GM21717 (cell line): Measurements from ENCODE around the gene FBXL19.

Experiments used
- ATAC-seq: cut with Tn5 transposase; IDR thresholded peaks from one replicate; pipeline ENCODE4 v1.9.1; 2021; ENCODE audit warnings: mild to moderate bottlenecking, moderate library complexity; ENCODE audit not compliant: unreplicated experiment

Gene FBXL19

DNA sequence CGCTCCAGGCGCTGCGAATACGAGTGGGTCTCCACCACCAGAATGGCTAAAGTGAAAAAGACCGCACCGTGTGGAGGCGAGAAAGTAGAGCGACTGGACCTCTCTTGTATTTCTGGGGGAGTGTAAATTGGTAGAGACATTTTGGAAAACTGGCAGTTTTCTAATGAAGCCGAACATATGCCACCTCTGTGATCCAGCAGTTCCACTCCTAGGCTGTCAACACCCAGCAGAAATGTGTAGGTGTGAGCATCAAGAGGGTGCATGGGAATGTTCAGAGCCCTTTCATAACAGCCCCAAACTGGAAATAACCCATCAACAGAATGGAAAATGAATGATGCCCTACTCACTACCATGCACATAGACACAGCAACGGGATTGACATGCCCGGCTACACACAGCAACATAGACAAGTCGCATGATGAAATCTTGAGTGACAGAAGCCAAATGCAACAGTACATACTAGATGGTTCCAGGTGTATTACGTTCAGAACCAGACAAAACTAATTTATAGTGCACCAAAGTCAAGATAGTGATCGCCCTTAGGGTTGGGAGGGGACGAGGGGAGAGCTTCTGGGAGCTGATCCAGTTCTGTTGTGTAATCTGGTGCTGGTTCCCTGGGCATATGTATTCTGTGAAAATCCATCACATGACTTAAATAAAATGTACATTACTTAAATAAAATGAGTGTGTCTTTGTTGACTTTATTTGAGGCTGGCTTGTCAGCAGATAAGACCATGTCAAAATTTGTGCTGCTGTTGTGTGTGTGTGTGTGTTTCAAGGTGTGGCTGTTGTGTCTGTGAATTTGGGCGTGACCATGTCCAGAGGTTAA, 28.6 kb upstream of the FBXL19 start:
- no peak for ATAC-seq

- ATAC-seq = no peak
Measured at GRCh38 chr16:30895627-30896260, 27.6 kb upstream of the FBXL19 start.

GRCh38 chr16:30896261-30896888, 27.0 kb upstream of the FBXL19 start, which contains the start of gene CTF1:
Gene CTF1 (plus strand): TSS chr16:30896614. CDS start chr16:30896644, 30 bp downstream.
- no peak for ATAC-seq

- ATAC-seq = no peak
Measured at GRCh38 chr16:30896889-30897733, 26.3 kb upstream of the FBXL19 start.

- no peak for ATAC-seq
Measured at GRCh38 chr16:30899794-30900193, 23.6 kb upstream of the FBXL19 start.

- ATAC-seq = no peak
Measured at GRCh38 chr16:30900588-30900987, 22.8 kb upstream of the FBXL19 start.

GRCh38 chr16:30901201-30902028, 22.0 kb upstream of the FBXL19 start:
- ATAC-seq = no peak

- ATAC-seq = no peak
Measured at GRCh38 chr16:30902029-30902972, 21.1 kb upstream of the FBXL19 start.

- ATAC-seq = no peak
Measured at GRCh38 chr16:30903002-30903401, 20.4 kb upstream of the FBXL19 start.

DNA sequence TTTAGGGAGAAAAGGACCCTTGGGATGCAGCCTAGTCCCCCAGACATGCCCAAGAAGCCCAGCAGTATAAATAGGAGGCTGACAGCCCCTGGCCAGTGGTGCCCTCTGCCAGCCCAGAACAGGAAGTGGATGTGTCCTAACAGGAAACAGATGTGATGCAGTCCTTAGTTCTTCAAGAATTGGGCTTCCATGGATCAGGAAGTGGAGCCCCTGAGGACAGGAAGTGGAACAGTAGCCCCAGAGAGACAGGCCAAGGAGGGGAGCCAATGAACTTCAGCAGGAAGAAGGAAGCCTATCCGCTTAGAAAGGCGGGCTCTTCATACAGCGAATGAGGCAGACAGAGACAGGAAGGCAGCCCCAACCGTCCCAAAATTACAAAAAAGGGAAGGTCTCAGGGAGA, 19.8 kb upstream of the FBXL19 start:
- no peak for ATAC-seq

- ATAC-seq = no peak
Measured at GRCh38 chr16:30904114-30904780, 19.1 kb upstream of the FBXL19 start.

DNA sequence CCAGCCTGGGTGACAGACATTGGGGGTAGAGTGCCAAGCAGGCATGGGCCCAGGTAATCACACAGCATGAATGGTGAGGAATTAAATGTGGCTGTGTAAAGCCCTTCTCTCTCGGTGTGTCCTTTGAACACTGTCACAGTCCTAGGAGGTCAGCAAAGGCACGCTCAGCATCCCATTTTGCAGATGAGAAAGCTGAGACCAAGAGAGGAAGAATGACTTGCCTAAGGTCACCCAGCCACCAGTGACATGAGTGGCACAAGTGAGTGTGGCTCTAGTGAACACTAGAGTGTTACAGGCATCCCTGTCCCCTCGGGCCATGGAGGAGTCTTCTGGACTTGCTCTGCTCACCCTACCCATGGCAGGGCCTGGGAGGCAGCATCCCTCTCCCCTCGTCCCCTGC, 16.3 kb upstream of the FBXL19 start:
- ATAC-seq = no peak

DNA sequence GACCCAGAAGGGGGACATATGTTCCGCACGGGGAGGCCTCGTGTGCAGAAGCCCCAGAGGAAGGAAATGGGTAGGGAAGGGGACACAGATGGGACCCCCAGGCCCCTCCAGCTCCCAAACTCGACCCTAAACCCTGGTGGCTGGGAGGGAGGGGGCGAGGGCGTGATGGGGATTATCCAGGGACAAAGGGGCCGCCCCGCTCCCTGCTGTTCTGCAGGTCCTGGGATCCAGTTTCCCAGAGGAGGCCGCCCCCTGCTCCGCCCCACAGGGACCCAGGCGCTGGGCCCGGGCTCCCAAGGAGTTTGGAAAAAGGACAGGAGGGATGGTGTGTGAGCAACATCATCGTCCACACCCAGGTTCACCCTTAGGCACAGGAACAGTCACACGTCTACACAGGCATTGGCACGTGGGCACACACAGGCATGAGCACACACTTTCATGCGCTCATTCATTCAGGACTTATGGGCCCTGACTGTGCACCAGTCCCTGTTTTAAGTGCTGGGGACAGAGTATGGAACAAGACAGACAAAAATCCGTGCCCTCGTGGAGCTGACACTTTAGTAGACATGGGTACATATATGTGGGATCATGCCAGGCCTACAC, 12.8 kb upstream of the FBXL19 start:
- ATAC-seq = no peak

DNA sequence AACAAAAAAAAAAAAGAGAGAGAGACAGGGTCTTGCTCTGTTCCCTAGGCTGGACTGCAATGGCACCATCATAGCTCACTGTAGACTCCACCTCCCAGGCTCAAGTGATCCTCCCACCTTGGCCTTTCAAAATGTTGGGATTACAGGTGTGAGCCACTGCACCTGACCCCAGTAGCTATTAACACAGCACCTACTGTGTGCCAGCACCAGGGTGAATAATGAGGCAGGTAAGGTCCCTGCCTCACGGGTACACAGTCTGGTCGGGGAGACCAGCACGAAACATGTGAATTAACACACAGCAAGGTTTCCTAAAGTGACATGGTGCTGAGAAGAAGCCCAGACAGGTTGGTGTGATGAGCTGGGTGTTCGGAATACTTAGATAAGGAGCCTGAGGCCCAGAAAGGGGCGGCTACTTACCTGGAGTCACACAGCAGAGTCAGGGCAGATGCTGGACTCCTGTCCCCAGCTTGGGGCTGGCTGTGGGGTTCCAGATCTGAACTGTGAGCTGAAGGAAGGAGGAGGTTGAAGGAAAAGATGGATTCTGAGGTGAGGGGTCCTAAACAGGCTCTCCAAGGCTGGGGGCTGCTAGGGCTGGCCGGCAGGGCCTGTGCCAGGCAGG, 10.5 kb upstream of the FBXL19 start:
- no peak for ATAC-seq

DNA sequence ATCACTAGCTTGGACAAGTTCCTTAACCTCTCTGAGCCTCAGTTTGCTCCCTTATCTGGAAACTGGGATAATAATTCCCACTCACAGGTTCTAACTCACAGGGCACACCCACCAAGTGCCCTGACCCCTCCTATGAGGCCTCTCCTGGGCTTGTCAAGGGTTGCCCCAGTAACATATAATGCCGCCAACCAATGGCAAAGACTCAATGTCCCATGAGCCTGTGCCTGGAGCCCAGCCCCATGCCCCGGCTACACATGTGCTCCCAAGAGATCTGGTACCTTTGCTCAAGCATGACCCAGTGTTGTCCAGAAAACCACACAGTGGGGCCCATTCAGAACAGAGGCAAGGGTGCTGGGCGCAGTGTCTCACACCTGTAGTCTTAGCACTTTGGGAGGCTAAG, 8.5 kb upstream of the FBXL19 start:
- ATAC-seq = no peak

DNA sequence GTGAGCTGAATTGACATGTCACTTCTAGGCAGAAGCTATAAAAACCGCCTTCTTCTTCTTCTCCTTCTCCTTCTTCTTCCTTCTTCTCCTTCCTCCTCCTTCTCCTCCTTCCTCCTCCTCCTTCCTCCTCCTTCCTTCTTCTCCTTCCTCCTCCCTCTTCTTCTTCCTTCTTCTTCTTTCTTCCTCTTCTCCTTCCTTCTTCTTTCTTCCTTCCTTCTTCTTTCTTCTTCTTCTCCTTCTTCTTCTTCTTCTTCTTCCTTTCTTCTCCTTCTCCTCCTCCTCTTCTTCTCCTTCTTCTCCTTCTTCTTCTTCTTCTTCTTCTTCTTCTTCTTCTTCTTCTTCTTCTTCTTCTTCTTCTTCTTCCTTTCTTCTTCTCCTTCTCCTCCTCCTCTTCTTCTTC, 4.8 kb upstream of the FBXL19 start:
- ATAC-seq = no peak

- ATAC-seq = no peak
Measured at GRCh38 chr16:30920891-30921290, 2.5 kb upstream of the FBXL19 start.

DNA sequence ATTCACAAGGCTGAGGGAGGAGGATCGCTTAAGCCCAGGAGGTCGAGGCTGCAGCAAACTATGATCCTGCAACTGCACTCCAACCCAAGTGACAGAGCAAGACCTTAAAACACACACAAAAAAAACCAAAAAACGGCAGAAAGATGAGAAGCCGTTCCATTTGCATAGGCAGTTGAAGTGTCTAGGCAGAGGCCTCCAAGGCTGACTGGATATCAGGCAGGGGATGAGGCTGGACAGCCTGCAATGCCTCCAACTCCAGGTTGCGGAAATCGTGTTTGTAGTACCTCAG, 2.0 kb upstream of the FBXL19 start:
- no peak for ATAC-seq
